Measurements from ENCODE around the gene TERC.
"Not testable (repeated sequence)": the region's sequence is repeated elsewhere in the genome, so short reads cannot be mapped to it uniquely, and the experiment has no call there.

The TERC gene

GRCh38 chr3:169722724-169723123 lies 42.1 kb downstream of the TERC start:
- TF ChIP-seq, protein P1, sequence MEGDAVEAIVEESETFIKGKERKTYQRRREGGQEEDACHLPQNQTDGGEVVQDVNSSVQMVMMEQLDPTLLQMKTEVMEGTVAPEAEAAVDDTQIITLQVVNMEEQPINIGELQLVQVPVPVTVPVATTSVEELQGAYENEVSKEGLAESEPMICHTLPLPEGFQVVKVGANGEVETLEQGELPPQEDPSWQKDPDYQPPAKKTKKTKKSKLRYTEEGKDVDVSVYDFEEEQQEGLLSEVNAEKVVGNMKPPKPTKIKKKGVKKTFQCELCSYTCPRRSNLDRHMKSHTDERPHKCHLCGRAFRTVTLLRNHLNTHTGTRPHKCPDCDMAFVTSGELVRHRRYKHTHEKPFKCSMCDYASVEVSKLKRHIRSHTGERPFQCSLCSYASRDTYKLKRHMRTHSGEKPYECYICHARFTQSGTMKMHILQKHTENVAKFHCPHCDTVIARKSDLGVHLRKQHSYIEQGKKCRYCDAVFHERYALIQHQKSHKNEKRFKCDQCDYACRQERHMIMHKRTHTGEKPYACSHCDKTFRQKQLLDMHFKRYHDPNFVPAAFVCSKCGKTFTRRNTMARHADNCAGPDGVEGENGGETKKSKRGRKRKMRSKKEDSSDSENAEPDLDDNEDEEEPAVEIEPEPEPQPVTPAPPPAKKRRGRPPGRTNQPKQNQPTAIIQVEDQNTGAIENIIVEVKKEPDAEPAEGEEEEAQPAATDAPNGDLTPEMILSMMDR (IDR thresholded peaks at IDR 0.05) = no peak
- H3K36me3 Mint-ChIP-seq (ENCODE audit: low read depth) = no peaks in the 10 kb centered on the region
- no peak overlapping the region for H3K4me3 Mint-ChIP-seq
- H3K27me3 Mint-ChIP-seq (ENCODE audit: low read depth, poor library complexity) = peaks cover 7% of the 10 kb centered on the region
- peaks cover 5% of the 10 kb centered on the region for H3K9me3 Mint-ChIP-seq
- no peak overlapping the region for H3K27ac Mint-ChIP-seq
- no peak for DNase-seq
- no peaks in the 10 kb centered on the region for H3K4me1 Mint-ChIP-seq

GRCh38 chr3:169718415-169718814 lies 46.4 kb downstream of the TERC start:
- H3K27me3 Mint-ChIP-seq (ENCODE audit: low read depth, poor library complexity); H3K4me3 Mint-ChIP-seq; DNase-seq; H3K4me1 Mint-ChIP-seq; H3K36me3 Mint-ChIP-seq (ENCODE audit: low read depth); H3K27ac Mint-ChIP-seq: not testable (repeated sequence)
- peaks cover 15% of the 10 kb centered on the region for H3K9me3 Mint-ChIP-seq

Measured in nephron progenitor cell (in vitro differentiated cells).